ENCODE results near the gene COL17A1.

The COL17A1 gene

DNA sequence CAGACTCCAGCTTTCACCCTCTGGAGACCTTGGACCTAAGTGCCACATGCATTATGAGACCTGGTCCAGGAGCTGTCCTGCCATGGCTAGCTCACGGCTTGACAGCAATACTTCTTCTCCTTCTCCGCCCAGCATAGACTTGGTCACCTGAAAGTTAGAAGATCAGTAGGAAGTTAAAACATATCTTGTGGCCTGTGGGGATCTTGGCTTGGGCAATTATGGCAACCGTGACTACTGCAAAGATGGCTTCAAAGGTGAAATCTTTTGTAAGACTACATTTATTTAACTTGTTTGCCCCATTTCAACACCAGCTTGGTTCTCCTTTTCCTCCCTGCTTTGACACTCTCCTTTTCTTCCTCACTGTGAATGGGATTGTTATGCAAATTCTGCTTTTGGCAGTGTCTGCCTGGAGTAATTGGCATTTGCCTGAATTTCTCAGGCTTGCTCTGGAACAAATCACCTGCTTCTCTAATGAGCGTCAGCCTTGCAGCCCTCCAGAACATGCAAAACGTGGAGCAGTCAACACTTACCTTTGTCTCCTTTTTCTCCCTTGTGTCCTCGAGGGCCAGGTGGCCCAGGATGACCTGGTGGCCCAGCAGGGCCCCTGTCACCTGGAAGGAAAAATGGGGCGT, 53.4 kb downstream of the COL17A1 start:
- DNase-seq: no peak

DNA sequence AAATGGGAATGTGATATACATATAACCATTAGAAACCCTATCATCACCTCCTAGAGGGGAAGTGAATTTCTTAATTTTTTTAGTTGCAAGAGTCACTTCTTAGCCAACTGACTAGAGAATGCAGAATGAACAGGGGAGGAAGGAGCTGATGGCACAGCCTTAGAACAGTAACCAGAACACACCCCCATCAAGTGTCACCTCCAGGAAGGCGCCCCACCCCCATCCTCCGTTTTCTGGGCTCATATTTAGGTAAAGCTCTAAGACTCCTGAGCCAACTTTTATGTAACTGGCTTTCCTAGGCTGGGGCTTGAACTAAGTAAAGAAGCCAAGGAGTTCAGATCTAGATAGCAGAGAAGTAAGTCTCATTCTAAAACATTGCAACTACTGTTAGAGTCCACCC, 54.0 kb downstream of the COL17A1 start:
- DNase-seq: no peak

- no peak for DNase-seq
These were observed 56.2 kb downstream of the COL17A1 start for GRCh38 chr10:104029521-104029860.

- no peak for DNase-seq
These were observed 56.7 kb downstream of the COL17A1 start for GRCh38 chr10:104028823-104029520.

GRCh38 chr10:104028146-104028545, 57.5 kb downstream of the COL17A1 start:
- DNase-seq: peak; percentile 10

GRCh38 chr10:104026762-104027161, 58.9 kb downstream of the COL17A1 start:
- DNase-seq: no peak

DNA sequence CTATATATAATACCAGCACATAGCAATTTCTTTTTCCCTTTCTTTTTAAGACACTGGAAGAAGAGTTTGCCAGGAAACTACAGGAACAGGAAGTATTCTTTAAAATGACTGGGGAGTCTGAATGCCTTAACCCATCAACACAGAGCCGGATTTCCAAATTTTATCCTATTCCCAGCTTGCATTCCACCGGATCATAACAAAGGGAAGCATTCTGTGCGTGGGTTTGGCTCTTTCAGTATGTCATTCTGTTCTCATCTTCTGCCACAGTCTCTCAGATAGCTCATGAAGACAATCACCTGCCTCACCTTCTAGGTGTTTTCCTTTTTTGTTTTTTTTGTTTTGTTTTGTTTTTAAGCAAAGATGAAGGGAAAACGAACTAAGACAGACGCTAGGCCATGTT, 60.2 kb downstream of the COL17A1 start:
- no peak for DNase-seq

- DNase-seq: no peak
These were observed 63.7 kb downstream of the COL17A1 start for GRCh38 chr10:104022026-104022425.

DNA sequence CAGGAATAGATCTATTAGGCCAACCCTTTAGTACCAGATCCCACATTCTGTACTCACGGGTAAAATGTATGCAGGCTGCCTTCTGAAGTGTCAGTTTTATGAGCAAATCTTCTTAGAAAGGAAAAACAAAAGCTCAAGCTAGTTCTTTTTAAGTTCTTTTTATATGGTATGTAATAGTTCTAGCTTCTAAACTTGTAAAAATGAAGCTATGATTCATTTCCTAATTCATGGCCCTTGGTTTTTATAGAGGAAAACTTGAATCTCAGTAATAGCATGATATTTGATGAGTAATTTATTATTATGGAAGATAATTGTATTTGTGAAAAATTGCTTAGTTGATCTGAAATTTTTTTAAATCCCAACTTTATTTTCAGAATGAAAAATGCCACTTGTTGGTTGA, 64.4 kb downstream of the COL17A1 start:
- no peak for DNase-seq

DNA sequence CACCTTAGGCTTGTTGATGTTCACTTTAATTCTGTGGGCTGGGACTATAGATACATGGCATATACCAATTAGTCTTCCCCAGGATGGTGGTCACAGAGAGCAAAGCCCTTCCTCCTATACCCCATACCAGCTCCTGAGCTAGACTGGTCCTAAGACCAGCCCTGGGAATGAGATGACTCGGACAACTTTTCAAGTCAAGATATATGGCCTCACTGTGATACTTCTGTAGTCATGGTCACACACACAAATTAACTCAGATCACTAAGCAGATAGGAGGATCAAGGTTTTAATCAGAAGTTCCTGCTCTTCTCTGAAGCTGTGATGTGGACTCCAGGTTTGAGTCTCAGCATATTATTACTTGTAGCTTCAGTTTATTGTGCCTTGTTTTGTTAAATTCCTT, 65.7 kb downstream of the COL17A1 start:
- DNase-seq: no peak

GRCh38 chr10:104018471-104018870, 67.2 kb downstream of the COL17A1 start:
- no peak for DNase-seq

GRCh38 chr10:104016661-104017060, 69.0 kb downstream of the COL17A1 start:
- no peak for DNase-seq

DNA sequence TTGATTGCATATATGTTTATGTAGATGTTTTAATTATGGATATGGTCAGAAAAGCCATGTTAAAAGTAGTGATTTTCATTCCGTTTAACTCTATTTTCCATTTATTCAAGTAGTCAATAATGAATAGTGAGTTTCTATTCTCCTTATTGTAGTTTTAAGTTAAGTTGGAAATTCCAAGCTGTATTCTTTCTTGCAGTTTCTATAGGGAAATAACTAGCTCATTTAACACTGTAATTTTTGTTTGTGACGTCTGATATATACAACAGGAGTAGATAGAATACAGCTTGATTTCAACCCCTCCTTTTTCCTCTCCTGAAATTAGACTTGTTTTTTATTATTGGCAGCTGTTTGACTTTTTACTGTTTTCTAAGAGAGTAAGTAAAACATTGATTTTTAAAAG, 71.5 kb downstream of the COL17A1 start:
- no peak for DNase-seq

GRCh38 chr10:104013489-104013888, 72.2 kb downstream of the COL17A1 start:
- DNase-seq: no peak

GRCh38 chr10:104011904-104012303, 73.8 kb downstream of the COL17A1 start:
- no peak for DNase-seq

GRCh38 chr10:104005172-104005863, 80.4 kb downstream of the COL17A1 start:
- no peak for DNase-seq

- DNase-seq: no peak
These were observed 82.8 kb downstream of the COL17A1 start for GRCh38 chr10:104002911-104003310.

DNA sequence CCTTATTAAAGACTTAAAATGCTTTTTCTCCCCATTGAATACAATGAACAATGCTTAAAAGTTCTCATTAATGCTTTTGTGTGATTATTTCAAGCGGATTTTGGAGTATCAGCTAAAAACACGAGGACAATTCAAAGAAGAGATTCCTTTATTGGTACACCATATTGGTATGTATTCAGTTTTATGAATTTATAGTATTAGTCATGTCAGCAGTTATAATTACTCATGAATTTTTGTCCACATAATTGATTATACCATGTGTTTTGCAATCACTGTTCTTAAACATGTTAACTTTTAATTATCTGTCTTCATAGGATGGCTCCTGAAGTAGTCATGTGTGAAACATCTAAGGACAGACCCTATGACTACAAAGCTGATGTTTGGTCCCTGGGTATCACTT, 86.9 kb downstream of the COL17A1 start:
- no peak for DNase-seq

DNA sequence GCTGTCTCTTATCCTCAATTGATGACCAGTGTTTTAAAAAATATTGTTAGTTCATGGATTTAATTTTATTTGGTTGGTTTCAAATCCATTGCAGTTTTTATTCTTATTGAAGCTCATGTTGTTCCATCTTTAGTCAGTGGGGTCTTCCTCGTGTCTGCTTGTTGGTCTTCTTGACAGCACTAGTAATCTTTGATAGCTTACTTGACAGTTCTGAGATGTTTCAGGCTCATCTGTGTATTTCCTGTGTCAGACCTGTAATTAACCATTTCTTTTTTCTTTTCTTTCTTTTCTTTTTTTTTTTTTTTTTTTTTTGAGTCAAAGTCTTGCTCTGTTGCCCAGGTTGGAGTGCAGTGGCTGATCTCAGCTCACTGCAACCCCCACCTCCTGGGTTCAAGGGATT, 90.5 kb downstream of the COL17A1 start:
- no peak for DNase-seq

GRCh38 chr10:103991393-103992128, 94.1 kb downstream of the COL17A1 start:
- DNase-seq: no peak

DNA sequence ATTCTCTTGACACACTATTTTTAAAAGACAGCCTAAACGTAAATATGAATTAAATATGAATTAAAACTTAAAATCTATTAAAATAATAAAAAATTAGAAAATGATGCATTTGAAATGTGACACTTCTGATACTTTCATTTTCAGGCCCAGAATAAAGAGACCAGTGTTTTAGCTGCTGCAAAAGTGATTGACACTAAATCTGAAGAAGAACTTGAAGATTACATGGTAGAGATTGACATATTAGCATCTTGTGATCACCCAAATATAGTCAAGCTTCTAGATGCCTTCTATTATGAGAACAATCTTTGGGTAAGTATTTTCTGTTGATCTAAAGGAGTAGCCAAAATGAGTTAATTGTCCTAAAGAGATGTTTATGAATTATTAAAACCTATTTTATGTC, 95.1 kb downstream of the COL17A1 start:
- no peak for DNase-seq

DNA sequence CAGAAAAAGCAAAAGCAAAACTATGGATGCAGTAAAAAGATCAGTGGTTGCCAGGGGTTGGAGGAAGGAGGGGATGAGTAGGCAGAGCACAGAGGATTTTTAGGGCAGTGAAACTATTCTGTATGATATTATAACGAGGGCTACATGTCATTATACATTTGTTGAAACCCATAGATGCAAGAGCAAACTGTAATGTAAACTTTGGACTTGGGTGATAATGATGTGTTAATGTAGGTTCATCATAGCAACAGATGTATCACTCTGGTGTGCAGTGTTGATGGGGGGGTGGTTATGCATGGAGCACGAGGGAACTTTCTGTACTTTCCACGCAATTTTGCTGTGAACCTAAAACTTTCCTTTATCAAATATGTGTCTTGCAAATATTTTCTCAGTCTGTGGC, 95.6 kb downstream of the COL17A1 start:
- DNase-seq: no peak

- no peak for DNase-seq
These were observed 99.3 kb downstream of the COL17A1 start for GRCh38 chr10:103986360-103986759.

DNA sequence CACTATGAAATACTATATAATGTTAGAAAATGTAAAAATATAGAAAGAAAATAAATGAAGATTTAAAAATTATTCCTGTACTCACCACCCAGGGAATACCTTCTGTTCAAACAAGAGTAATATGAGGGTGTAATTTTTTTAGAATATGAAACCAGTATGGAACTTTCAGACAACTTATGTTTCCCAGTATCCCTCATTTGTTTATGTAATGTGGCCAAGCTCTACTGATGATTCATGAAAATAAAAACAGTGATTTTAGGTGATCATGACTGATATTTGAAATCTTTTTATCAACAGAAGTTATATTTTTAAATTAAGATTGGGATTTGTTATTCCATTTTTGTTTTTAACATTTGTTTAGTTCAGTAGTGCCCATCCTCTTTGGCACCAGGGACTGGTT, 100.0 kb downstream of the COL17A1 start:
- DNase-seq: peak; percentile 56
